Fibroblast of skin of scalp (primary cell): Measurements from ENCODE around the gene MICAL3.

Experiments
- DNase-seq: peaks from one replicate; pipeline ENCODE4 v3.0.0-alpha.2; 2013

Gene MICAL3

DNA sequence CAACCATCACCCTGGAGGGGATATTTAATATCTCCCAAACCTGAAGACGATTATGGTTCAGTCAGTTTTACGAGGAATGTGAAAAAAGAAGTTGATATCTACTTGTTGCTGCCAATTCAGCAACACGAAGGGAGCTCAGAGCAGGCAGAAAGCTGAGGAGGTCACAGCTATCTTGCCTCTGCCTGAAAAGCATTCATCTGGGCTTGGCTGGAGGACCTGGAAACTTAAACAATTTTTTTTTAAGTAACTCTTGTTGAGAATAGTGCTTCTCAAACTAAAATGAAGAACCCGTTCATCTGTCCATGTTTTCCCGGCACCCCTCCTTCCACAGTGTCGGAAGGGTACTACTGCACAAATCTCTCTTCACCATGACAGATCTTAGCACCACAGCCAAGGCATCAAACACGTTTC lies 98.9 kb downstream of the MICAL3 start:
- DNase-seq: no peak

DNA sequence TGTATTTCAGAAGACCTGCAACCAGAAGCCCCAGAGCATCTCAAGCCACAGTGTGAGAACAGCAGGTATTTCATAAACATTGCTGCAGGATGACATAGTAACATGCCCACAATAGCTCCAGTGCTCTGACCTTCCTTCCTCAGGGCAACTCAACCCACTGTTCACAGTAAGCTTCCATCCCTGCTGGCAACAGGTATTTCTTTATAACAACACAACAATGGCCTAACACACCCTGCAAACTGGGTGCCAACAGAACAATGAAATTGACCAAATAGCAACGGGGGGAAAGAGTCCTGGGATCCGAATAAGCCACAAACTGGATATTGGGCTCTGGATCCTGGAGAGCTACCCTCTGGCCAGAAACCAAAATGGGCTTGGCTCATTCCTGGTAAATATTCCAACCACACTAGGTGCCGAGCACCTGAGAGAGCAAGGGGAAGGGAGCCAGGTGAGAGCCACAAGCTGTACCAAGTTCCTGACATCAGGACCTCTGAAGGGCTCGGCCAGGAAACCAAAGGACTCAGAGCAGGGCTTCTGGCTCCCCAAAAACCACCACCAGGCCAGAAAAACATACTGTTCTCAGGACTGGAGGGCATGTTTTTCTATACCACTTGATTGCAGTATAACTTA lies 99.5 kb downstream of the MICAL3 start:
- DNase-seq: no peak

DNA sequence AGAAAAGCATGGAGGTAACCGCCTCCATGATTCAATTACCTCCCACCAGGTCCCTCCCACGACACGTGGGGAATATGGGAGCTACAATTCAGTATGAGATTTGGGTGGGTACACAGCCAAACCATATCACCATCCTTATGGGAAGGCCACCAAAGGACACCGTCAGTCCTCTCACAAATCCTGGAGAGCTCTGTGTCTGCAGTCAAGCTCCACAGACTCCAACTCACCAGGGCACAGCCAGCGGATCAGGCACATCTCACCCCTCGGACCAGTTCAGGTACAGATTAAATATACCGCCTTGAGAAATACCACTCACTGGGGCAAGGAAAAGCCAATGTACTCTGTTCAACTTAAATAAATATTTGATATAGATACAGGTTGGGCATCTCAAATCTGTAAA lies 100.3 kb downstream of the MICAL3 start:
- no peak for DNase-seq

DNA sequence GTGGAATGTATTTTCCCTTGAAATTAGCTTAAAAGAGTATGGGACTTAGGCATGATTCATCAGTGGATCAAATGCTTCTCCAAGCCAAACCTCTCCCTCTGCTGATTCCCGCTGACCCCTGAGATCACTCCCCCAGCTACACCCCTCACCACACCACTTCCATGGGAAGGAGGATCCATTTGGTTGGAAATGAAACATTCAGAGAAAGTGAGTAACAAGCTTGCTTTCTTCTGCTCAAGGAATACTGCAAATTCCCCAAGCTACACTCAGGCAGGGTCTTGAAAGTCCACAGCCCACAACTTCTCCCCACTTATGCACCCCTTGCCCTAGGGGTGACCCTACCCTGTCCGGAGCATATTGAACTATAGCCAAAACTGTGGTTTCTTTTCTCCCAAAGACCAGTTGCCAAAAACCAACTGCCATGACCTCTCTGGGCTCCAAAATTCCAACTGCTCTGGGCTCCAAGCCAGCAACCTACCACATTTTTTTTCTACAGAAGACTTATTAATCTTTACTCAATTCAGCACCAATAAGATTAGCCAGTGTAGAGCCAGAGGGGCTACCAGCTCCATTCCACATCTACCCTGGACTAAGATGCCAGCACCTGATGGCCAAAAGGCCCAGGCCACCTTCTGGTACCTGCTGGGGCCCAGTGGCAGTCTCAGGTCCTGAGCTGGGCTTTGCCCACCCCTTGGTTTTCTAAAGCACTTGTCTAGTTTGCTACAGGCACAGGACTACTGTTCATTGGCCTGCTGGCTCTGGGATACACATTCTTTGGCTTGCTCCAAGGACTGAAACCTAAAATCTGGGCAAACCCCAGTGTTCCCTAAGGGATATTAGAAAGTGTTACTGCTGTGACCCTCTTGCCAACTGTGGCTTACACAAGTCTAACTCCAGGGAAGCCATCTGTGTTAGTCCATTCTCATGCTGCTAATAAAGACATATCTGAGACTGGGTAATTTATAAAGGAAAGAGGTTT lies 101.1 kb downstream of the MICAL3 start:
- DNase-seq: peak; percentile 80

DNA sequence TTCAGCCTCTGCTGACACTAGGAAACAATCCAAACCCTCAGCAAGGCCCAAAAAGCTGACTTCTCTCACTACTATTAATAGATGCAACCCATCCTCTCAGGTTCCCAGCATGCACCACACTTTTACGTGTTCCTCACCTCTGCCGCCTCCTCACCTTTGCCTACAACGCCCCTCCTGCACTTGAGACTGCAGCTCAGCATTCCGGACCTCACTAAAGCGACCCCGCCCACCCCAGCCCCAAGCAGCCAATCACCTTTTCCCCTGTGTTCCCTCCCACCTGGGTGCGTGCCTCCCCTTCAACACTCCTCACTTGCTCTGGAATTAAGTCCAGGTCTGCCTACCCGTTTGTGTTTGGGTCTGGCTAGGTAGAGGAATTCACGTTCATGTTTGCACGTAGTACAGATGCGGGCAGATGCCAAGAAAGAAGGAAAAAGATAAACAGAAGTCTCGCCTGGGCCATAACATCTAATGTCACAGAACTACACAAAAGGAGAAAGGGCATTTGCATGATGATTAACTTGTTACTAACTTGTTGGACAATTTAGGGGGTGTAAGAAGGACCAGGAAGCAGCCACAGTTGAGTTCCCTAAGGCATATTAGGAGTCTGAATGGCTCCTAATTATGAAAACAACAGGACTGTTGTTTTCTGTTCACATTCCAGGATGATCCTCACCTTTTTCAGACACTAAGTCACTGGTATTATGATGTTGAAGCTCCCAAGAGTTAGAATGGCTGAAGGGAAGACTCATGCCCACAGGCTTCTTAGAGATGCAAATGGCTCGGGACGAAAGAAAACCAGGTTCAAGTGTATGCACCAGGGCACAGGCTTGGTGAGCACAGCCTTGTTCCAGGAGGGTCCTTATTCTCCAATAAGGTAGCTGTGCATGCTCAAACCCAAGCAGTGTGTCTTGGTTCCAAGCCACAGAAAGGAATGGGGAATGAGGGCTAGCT lies 102.2 kb downstream of the MICAL3 start:
- no peak for DNase-seq

DNA sequence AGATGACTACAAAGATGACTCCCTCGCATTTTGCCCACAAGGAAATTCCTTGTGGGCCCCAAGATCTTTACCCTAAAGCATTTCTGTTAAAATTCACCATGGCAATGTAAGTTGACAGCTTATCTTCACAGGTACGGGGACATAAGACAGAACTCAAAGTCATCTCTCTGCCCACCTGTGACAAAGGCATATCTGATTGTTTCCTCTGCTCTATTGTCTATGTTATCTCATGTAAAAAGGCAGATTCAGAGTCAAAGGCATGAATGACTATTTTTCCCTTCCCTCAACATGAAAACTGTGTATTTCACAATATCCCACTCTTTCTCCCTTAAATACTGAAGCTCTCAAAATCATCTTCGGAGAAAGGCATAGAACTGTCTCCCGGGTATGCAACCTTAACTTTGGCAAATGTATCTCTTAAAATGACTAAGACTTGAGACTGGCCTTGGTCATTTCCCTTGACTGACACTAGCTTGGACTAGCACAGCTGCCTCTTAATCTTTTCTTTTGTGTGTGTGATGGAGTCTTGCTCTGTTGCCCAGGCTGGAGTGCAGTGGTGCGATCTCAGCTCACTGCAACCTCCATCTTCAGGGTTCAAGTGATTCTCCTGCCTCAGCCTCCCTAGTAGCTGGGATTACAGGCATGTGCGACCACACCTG lies 103.2 kb downstream of the MICAL3 start:
- no peak for DNase-seq

DNA sequence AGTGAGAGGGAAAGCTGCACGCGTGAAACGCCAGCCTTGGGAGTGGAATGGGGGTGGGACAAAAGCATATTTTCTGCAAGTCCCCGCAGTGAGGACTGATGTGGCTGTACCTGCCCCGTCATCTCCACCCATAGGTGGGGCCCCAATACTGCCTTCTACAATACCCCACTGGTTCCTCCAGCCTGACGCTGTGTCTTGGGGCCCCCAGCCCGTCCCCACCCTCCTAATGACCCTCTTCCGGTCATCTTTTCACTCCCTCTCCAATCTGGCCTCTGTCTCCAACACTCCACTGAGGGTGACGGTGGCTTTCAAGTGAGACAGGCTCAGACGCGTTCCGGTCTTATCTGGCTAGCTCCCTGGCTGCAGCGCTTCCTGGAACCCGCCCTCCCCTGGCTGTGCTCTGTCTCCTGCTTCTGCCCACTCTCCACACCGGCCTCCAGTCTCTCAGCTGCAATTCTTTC lies 104.2 kb downstream of the MICAL3 start:
- no peak for DNase-seq

DNA sequence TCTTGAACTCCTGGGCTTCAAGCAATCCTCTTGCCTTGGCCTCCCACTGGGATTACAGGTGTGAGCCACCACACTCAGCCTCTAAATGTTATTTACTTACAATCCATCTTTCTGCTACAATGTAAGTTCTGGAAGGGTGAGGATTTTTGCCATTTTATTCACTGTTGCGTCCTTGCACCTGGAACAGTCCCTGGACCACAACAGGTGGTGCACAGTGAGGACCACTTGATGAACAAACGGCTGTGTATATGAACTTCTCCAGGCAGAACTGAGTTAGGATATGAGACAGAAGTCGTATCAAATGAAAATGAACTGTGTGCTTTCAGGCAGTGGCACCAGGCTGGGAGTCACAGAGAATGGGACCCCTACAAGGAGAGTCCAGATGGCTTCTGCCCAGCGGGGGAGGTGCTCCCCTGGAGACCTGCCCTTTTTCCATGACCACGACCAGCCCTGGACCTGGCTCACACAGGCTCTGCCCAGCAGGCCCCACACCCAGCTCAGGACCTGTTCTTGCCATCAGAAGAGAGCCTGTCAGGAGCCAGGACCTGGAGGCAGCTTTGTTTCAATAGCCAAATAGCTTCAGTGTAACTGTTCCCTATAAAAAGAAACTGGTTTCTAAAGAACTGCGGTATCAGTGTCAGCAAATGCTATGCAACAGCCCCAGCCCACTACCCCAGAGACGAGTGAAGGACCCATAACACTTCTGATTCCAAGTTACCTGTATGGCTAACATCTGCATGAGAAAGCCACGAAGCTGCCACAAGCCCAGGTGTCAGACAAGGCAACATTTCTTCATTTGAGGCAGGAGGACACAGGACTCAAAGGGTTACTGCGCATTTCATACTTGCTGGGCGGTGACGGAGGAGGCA lies 104.9 kb downstream of the MICAL3 start:
- no peak for DNase-seq

DNA sequence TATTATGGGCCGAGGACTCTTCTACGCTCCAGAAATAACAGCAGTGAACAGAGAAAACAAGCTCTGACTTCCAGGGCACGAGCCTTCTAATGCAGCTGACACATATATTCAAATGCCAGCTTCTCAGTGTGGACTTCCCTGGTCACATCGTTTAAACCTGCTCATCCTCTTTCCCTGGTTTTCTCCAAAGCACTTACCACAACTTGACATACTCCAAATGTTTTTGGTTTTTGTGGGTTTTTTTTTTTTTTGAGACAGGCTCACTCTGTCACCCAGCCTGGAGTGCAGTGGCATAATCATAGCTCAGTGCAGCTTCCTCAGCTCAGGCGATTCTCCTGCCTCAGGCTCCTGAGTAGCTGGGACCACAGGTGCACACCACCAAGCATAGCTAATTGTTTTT lies 105.5 kb downstream of the MICAL3 start:
- DNase-seq: peak; percentile 82

DNA sequence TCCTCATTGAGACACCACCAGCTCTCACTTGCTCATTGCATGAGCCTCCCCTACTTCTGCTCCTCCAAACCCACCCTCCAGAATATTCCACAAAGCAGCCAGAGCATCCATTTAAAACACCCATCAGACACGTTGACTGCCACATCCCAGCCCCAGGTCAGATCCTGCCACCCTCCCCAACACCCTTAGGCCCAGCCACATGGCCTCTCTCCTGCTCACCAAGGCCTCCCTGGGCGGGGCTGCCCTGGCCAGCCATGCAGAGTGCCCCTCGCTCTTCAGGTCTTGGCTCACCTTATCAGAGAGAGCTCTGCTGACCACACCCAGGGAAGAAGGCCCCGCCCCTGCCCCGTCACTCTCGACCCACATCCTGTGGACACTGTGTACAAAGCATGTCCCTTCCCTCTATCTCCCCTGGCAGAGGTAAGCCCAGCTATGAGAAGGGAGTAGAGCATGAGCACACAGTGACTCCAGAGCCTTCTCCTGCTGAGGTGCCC lies 106.8 kb downstream of the MICAL3 start:
- DNase-seq: no peak

DNA sequence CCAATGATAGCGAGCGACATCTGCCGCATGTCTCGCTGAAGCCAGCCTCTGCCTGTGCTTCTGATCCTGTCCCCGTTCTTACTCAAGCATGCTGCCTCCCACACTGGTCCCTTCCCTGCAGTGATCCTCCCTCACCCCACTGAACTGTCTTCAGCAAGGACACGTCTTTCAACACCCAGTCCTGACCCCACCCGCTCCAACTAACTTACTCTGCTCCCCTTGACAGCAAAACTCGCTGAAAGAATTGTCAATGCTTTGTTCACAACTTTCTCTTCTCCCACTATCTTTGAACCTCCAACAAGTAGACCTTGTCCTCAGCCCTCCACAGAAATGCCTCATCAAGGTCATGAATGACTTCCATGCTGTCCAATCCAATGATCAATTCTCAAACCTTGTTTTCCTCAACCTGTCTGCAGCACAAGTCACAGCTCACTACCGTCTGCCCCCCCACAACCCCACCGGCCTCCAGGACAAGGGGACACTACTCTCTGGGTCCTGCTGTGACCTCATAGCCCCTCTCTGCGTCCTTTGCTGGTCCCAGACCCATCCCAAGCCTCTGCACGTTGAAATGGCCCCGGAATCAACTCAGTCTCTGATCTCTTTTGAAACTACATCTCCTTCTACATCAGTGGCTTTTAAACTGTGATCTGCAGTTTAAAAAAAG lies 108.0 kb downstream of the MICAL3 start:
- DNase-seq: no peak

DNA sequence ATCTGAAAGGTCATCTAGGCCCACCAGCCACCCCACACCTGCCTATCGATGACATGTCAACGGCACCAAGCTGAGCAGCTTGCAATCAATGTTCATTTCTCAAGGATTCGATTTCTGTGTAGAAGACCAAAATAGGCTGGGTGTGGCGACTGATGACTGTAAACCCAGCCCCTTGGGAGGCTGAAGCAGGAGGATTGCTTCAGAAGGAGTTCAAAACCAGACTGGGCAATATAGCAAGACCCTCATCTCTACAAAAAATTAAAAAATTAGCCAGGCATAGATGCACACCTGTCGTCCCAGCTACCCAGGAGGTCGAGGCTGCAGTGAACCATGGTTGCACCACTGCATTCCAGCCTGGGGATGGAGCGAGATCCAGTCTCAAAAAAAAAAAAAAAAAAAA lies 108.7 kb downstream of the MICAL3 start:
- DNase-seq: no peak

DNA sequence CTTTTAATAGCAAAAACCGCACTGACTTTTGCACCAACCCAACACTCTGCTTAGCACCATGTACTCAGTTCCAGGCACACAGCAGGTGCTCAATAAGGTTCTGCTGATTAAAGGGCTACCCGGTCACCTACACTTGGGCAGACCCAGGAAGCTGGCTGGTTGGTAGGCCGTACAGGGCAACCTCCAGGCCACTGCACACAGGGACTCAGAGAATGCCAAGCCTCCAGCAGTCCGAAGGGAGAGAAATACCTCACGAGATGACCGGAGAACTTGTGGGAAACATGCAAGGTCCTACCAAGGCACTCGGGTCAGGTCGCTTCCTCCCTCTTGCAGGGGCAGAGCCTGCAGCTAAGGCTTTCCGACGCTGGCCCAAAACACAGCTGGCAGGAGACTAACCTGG lies 109.2 kb downstream of the MICAL3 start:
- DNase-seq: no peak

DNA sequence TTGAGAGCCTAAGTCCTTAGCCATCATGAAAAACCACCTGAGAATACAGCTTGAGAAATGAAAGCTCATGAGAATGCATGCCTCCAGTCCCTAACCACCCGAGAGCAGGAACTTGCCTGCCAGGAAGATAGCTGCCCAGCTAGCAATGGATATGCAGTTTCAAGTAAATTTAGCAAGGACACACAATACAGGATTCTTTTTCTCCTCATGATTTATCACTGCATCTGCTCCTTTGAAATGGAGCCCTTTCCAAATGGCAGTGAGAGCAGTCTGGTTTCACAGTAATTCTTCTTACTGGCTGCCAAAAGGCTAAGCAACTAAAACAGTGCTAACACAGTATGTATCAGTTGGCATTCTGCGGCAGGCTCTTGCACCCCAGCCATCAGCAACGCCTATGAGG lies 109.9 kb downstream of the MICAL3 start:
- DNase-seq: no peak

DNA sequence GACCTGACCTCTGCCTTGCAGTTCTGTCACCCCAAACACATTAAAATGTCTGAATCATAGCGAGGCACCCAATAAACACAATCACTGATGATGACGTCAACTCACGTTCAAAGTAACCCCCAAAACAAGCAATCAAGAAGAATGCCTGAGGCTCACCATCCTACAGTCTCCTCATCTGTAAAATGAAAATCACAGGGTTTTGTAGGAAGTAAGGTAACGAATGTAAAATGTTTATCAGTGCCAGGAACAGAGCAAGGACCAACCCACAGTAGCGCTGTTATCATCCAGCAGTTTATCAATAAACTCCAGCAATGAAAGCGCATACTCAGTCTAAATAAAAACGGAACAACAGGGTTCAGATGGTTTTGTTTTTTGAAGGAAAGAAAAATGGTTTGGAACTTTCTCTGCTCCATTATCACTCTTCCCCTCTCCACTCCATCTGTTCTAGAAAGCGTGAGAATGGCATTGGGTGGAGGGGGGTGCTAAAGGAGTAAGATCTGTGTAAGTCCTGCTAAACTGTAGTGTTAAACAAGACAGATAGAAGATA lies 110.5 kb downstream of the MICAL3 start:
- no peak for DNase-seq

DNA sequence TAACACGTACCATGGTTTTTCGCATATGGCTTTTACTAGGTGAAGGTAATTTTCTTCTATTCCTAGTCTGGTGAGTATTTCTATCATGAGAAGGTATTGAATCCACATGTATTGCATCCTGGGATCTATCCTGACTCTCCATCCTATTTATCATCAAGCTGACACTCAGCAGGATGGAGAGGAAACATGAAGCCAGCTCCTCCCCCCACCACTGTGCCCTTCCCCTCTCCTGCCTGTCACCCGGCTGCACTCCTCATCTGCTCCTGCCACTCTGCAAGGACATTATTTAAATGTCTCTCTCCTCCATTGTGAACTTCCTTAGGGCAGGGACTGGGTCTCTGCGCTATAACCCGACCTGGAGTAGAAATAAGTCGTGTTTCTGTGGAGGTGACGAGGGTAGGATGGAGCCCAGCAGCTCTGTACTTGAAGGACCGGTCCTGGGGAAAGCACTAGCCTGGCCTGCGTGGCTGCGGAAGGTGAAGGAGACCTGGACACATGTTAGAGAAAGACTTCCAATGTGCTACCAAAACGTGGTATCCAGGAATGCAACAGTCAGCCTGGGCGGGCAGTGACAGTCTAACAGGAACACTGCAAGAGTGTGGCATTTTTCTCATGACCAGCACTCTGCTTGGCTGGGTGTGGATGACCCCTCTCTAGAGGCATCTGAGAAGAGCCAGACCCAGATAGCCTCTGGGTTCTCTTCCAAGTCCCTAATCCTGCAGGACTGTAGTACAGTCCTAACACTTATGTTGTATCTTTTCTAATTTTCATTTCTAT lies 111.2 kb downstream of the MICAL3 start:
- DNase-seq: no peak

DNA sequence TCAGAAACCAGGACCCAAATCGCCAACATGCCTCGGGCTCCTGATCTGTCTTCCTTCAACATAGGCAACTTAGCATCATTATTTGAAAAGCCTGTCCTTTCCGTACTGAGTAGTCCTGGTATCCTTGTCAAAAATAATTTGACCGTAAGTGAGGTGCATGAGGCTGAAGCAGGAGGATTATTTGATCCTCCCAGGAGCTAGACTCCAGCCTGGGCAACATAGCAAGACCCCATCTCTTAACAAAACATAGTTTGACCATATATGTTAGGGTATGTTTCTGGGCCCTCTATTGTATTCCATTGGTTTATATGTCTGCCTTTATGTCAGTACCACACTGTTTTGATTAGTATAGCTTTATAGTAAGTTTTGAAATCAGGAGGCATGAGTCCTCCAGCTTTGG lies 112.5 kb downstream of the MICAL3 start:
- no peak for DNase-seq

DNA sequence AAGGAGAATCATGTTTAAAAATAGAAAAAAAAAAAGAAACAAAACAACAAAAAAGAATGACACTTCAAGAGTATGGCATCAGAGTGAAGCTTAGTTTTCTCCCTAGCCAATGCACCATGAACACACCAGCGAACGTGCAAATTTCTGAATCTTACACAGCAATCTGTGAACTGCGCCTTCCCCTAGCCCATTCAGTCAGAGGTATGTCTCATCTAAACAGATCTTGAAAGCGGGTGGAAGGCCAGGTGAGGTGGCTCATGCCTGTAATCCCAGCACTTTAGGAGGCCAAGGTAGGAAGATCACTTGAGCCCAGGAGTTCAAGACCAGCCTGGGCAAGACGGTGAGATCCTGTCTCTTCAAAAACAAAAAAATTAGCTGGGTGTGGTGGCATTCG lies 113.1 kb downstream of the MICAL3 start:
- no peak for DNase-seq
